Body of pancreas (tissue), 4 donors: Measurements from ENCODE around the gene TCEAL8.

Experiments
- CTCF ChIP-seq, 7 experiments: fragments of 450-650 bp in 4 of 7; fragments of 200-600 bp in 3 of 7; sonication (generic) in 3 of 7; IDR thresholded peaks; one replicate each; pipeline ENCODE4 v1.5.1; 2016 to 2019; ENCODE audit warnings: antibody characterized with exemption in 7 of 7
- POLR2A ChIP-seq, 3 donors: fragments of 450-650 bp; IDR thresholded peaks; one replicate each; pipeline ENCODE4 v1.6.1; 2016; ENCODE audit warnings: antibody characterized with exemption in 3 of 3, mild to moderate bottlenecking in 2 of 3

DNA sequence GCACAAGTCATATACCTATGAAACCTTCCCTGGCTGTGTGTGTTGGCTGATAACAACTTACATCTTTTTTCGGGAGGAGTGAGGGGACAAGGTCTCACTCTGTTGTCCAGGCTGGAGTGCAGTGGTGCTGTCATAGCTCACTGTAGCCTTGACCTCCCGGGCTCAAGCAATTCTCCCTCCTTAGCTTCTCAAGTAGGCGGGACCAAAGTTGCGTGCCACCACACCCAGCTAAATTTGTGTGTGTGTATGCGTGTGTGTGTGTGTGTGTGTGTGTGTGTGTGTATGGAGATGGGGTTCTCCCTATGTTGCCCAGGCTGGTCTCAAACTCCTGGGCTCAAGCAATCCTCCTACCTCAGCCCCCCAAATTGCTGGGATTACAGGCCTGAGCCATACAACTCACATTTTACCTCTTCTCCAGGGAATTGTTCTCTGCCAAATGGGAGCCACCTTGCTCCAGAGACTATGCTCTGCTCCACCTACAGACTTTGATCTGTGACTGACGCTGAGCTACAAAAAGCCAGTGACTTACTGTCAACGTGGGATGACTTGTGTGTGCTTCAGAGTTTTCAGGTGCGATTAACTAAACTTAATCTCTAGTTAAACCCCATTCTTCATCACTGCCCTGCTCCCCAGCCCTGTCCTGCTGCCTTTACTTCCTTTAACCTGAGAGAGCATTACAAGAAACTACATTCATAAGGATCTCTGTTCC is 42.1 kb downstream of the TCEAL8 start:
- no peak for TF ChIP-seq CTCF (IDR thresholded peaks at IDR 0.05)
- no peak for TF ChIP-seq POLR2A (IDR thresholded peaks at IDR 0.05)
